ENCODE measurements around the gene ARHGAP33. TPM values are rescaled to one million over a fixed set of nuclear protein-coding genes. Genes with fewer than 3 reads are reported as not detected.

ARHGAP33 gene
- total RNA-seq, 6 experiments from 2014 or later = 5.4 to 11.0 (median 8.8) TPM

GRCh38 chr19:35733180-35734125 lies 41.9 kb upstream of the ARHGAP33 start:
- DNase-seq = no peak
- Mint-ChIP-seq H3K4me1 (ENCODE audit: low read depth) (no peaks in the 10 kb centered on the region), H3K36me3 (ENCODE audit: low read depth) (peaks cover 21% of the 10 kb centered on the region), H3K27ac (peak overlapping the region; percentile 26; the same call in 1 of the 2 replicates), H3K27me3 (ENCODE audit: insufficient read depth) (peaks cover 8% of the 10 kb centered on the region), H3K9me3 (no peaks in the 10 kb centered on the region), H3K4me3 (no peak overlapping the region)
- no peak for TF ChIP-seq CTCF (IDR thresholded peaks at IDR 0.05)

GRCh38 chr19:35734273-35734672 lies 41.1 kb upstream of the ARHGAP33 start:
- no peak for DNase-seq
- Mint-ChIP-seq H3K4me1 (ENCODE audit: low read depth) (peaks cover 4% of the 10 kb centered on the region; the same call in 1 of the 2 replicates), H3K4me3 (no peak overlapping the region), H3K36me3 (ENCODE audit: low read depth) (peaks cover 21% of the 10 kb centered on the region), H3K9me3 (no peaks in the 10 kb centered on the region), H3K27me3 (ENCODE audit: insufficient read depth) (peaks cover 10% of the 10 kb centered on the region), H3K27ac (no peak overlapping the region)
- no peak for TF ChIP-seq CTCF (IDR thresholded peaks at IDR 0.05)

GRCh38 chr19:35734889-35735288 lies 40.5 kb upstream of the ARHGAP33 start:
- Mint-ChIP-seq H3K27ac (no peak overlapping the region), H3K9me3 (no peaks in the 10 kb centered on the region), H3K27me3 (ENCODE audit: insufficient read depth) (peaks cover 10% of the 10 kb centered on the region), H3K4me3 (no peak overlapping the region), H3K36me3 (ENCODE audit: low read depth) (peaks cover 16% of the 10 kb centered on the region), H3K4me1 (ENCODE audit: low read depth) (peaks cover 8% of the 10 kb centered on the region; the same call in 1 of the 2 replicates)
- TF ChIP-seq CTCF (IDR thresholded peaks at IDR 0.05) = no peak
- no peak for DNase-seq

- H3K4me1 Mint-ChIP-seq (ENCODE audit: low read depth) = peaks cover 16% of the 10 kb centered on the region
- H3K9me3 Mint-ChIP-seq = no peaks in the 10 kb centered on the region
- H3K4me3 Mint-ChIP-seq = no peak overlapping the region
- no peak overlapping the region for H3K27ac Mint-ChIP-seq
- DNase-seq = no peak
- H3K36me3 Mint-ChIP-seq (ENCODE audit: low read depth) = peaks cover 9% of the 10 kb centered on the region
- H3K27me3 Mint-ChIP-seq (ENCODE audit: insufficient read depth) = peaks cover 15% of the 10 kb centered on the region
- peak; percentile 60 for TF ChIP-seq CTCF (IDR thresholded peaks at IDR 0.05)
Measured at GRCh38 chr19:35736913-35737886, 38.2 kb upstream of the ARHGAP33 start.
